Neural cell (in vitro differentiated cells): ENCODE measurements around the gene WWTR1. TPM values are rescaled to one million over a fixed set of nuclear protein-coding genes. Genes with fewer than 3 reads are reported as not detected.

Source experiments
- H2AFZ ChIP-seq: fragments of 200-600, 300-800 bp; sonication (generic), shearing (Covaris generic); 2 replicates; pipeline ENCODE4 v1.6.0; 2014; ENCODE audit warnings: low read depth, mild to moderate bottlenecking, antibody characterized with exemption, low read length, moderate library complexity
- H3F3A ChIP-seq: fragments of 200-600 bp; shearing (Covaris generic); 2 replicates; pipeline ENCODE4 v1.6.1; 2016; ENCODE audit warnings: mild to moderate bottlenecking, moderate library complexity, mixed read lengths, antibody characterized with exemption, low read length; ENCODE audit not compliant: insufficient read depth, poor library complexity, severe bottlenecking
- H3K27ac ChIP-seq: fragments of 200-600, 300-800 bp; sonication (generic), shearing (Covaris generic); 2 replicates; pipeline ENCODE4 v1.5.1; 2014; ENCODE audit warnings: mild to moderate bottlenecking, low read length, moderate library complexity
- H3K27me3 ChIP-seq: fragments of 300-800, 200-600 bp; sonication (generic), shearing (Covaris generic); 2 replicates; pipeline ENCODE4 v1.6.0; 2014; ENCODE audit warnings: mild to moderate bottlenecking, low read depth, low read length, moderate library complexity; ENCODE audit not compliant: insufficient read depth
- H3K36me3 ChIP-seq: fragments of 300-800, 200-600 bp; sonication (generic), shearing (Covaris generic); 2 replicates; pipeline ENCODE4 v1.5.1; 2014; ENCODE audit warnings: mild to moderate bottlenecking, antibody characterized with exemption, low read length, moderate library complexity; ENCODE audit not compliant: insufficient read depth
- H3K4me2 ChIP-seq: fragments of 300-800, 200-600 bp; sonication (generic), shearing (Covaris generic); 2 replicates; pipeline ENCODE4 v1.6.0; 2014; ENCODE audit warnings: mild to moderate bottlenecking, low read length
- H3K4me3 ChIP-seq: fragments of 300-800, 200-600 bp; sonication (generic), shearing (Covaris generic); 2 replicates; pipeline ENCODE4 v1.5.1; 2014; ENCODE audit warnings: mild to moderate bottlenecking, low read length, moderate library complexity
- H3K79me2 ChIP-seq: fragments of 200-600 bp; shearing (Covaris generic); replicated peaks from 2 replicates; pipeline ENCODE4 v1.6.0; 2014; ENCODE audit warnings: mild to moderate bottlenecking, low read length, moderate library complexity; ENCODE audit not compliant: insufficient read depth
- H3K9ac ChIP-seq: fragments of 300-800, 200-600 bp; sonication (generic), shearing (Covaris generic); 2 replicates; pipeline ENCODE4 v1.6.1; 2016; ENCODE audit warnings: mild to moderate bottlenecking, low read length, mixed read lengths
- H3K9me2 ChIP-seq: fragments of 200-600 bp; shearing (Covaris generic); 2 replicates; pipeline ENCODE4 v1.6.1; 2016; ENCODE audit warnings: mild to moderate bottlenecking, low read length, mixed read lengths; ENCODE audit not compliant: insufficient read depth
- H3K9me3 ChIP-seq: fragments of 200-600, 300-800 bp; sonication (generic), shearing (Covaris generic); 2 replicates; pipeline ENCODE4 v1.6.1; 2016; ENCODE audit warnings: mild to moderate bottlenecking, mixed run types, low read length, moderate library complexity, mixed read lengths
- H4K20me1 ChIP-seq: fragments of 200-600 bp; shearing (Covaris generic); 2 replicates; pipeline ENCODE4 v1.6.1; 2016; ENCODE audit warnings: mild to moderate bottlenecking, mixed run types; ENCODE audit not compliant: insufficient read depth
- CTCF ChIP-seq: fragments of 450-650 bp; IDR thresholded peaks from 2 replicates; pipeline ENCODE4 v1.5.1; 2014; ENCODE audit warnings: antibody characterized with exemption, mild to moderate bottlenecking, moderate library complexity; ENCODE audit not compliant: poor library complexity, severe bottlenecking
- EP300 ChIP-seq: fragments of 450-650 bp; conservative IDR thresholded peaks from 2 replicates; pipeline ENCODE4 v1.6.1; 2014; ENCODE audit warnings: antibody characterized with exemption, mild to moderate bottlenecking, moderate library complexity; ENCODE audit not compliant: poor library complexity, severe bottlenecking
- EZH2 ChIP-seq: fragments of 200-600, 300-800 bp; shearing (Covaris generic), sonication (generic); IDR thresholded peaks from 2 replicates; pipeline ENCODE4 v1.6.1; 2014; ENCODE audit warnings: antibody characterized with exemption, low read length, borderline replicate concordance, mild to moderate bottlenecking; ENCODE audit not compliant: insufficient read depth, poor library complexity, severe bottlenecking
- MXI1 ChIP-seq: fragments of 450-650 bp; conservative IDR thresholded peaks from 2 replicates; pipeline ENCODE4 v1.6.1; 2014; ENCODE audit warnings: antibody characterized with exemption, mild to moderate bottlenecking; ENCODE audit not compliant: poor library complexity, severe bottlenecking
- POLR2AphosphoS5 ChIP-seq: IDR thresholded peaks from 2 replicates; pipeline ENCODE4 v1.6.1; 2012
- RAD21 ChIP-seq: fragments of 450-650 bp; conservative IDR thresholded peaks from 2 replicates; pipeline ENCODE4 v1.6.1; 2014; ENCODE audit warnings: antibody characterized with exemption, mild to moderate bottlenecking, moderate library complexity
- SMC3 ChIP-seq: fragments of 450-650 bp; conservative IDR thresholded peaks from 2 replicates; pipeline ENCODE4 v1.6.1; 2014; ENCODE audit warnings: antibody characterized with exemption, mild to moderate bottlenecking, moderate library complexity; ENCODE audit not compliant: poor library complexity
- TAF1 ChIP-seq: IDR thresholded peaks from 2 replicates; pipeline ENCODE4 v1.6.1; 2012; ENCODE audit warnings: low read depth
- polyA plus RNA-seq: library from polyadenylated mRNA; depleted of rRNA; stranded (reverse); fragments of >200 nt; gene quantifications from 2 replicates; pipeline ENCODE4 v1.2.3, GENCODE V29; 2014
- TF ChIP-seq, protein P1 (sequence below): IDR thresholded peaks from 2 replicates; pipeline ENCODE4 v1.6.1; 2012; ENCODE audit warnings: borderline replicate concordance

WWTR1 gene
- polyA plus RNA-seq, 1 donor from 2014 or later: 0.97 TPM

DNA sequence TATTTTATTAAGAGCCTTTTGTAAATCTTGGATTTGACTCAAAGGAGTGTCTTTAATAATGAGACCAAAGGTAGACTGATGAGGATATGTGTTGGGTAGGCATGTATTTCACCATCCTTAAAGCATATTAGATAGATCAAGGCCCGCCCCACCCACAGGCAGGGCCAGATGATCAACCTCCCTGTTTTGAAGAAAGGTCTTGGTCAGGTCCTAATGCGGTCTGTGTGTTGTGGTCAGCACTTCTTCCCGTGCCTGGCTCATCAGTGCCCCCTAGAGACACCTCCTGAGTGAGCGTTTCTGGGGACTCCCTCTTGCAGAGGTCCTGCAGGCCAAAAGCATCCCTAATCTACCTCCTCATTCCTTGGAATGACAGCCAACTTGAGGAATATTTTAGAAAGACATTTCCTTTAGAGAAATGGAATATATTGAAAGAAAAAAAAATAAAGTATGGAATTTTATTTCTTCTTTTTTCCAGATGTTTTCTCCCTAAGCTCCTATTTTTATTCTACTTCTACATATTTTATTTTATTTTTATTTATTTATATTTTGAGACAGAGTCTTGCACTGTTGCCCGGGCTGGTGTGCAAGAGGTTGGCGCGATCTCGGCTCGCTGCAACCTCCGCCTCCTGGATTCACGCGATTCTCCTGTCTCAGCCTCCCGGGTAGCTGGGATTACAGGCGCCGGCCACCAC, 177.4 kb downstream of the WWTR1 start:
- no peak overlapping the region for H2AFZ ChIP-seq
- H3K9ac ChIP-seq: no peak overlapping the region
- H3F3A ChIP-seq: no peaks in the 10 kb centered on the region
- H3K4me3 ChIP-seq: no peak overlapping the region
- no peaks in the 10 kb centered on the region for H4K20me1 ChIP-seq
- no peaks in the 10 kb centered on the region for H3K27me3 ChIP-seq
- no peaks in the 10 kb centered on the region for H3K79me2 ChIP-seq
- H3K4me2 ChIP-seq: no peak overlapping the region
- H3K27ac ChIP-seq: no peak overlapping the region
- H3K9me2 ChIP-seq: no peaks in the 10 kb centered on the region
- H3K9me3 ChIP-seq: no peaks in the 10 kb centered on the region
- TF ChIP-seq POLR2AphosphoS5: no peak
- no peak for TF ChIP-seq MXI1
- no peak for TF ChIP-seq EZH2
- TF ChIP-seq, protein P1, sequence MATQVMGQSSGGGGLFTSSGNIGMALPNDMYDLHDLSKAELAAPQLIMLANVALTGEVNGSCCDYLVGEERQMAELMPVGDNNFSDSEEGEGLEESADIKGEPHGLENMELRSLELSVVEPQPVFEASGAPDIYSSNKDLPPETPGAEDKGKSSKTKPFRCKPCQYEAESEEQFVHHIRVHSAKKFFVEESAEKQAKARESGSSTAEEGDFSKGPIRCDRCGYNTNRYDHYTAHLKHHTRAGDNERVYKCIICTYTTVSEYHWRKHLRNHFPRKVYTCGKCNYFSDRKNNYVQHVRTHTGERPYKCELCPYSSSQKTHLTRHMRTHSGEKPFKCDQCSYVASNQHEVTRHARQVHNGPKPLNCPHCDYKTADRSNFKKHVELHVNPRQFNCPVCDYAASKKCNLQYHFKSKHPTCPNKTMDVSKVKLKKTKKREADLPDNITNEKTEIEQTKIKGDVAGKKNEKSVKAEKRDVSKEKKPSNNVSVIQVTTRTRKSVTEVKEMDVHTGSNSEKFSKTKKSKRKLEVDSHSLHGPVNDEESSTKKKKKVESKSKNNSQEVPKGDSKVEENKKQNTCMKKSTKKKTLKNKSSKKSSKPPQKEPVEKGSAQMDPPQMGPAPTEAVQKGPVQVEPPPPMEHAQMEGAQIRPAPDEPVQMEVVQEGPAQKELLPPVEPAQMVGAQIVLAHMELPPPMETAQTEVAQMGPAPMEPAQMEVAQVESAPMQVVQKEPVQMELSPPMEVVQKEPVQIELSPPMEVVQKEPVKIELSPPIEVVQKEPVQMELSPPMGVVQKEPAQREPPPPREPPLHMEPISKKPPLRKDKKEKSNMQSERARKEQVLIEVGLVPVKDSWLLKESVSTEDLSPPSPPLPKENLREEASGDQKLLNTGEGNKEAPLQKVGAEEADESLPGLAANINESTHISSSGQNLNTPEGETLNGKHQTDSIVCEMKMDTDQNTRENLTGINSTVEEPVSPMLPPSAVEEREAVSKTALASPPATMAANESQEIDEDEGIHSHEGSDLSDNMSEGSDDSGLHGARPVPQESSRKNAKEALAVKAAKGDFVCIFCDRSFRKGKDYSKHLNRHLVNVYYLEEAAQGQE: no peak
- no peak for TF ChIP-seq SMC3
- TF ChIP-seq EP300: no peak
- no peak for TF ChIP-seq CTCF
- no peak for TF ChIP-seq TAF1
- no peak for TF ChIP-seq RAD21
- no peaks in the 10 kb centered on the region for H3K36me3 ChIP-seq

DNA sequence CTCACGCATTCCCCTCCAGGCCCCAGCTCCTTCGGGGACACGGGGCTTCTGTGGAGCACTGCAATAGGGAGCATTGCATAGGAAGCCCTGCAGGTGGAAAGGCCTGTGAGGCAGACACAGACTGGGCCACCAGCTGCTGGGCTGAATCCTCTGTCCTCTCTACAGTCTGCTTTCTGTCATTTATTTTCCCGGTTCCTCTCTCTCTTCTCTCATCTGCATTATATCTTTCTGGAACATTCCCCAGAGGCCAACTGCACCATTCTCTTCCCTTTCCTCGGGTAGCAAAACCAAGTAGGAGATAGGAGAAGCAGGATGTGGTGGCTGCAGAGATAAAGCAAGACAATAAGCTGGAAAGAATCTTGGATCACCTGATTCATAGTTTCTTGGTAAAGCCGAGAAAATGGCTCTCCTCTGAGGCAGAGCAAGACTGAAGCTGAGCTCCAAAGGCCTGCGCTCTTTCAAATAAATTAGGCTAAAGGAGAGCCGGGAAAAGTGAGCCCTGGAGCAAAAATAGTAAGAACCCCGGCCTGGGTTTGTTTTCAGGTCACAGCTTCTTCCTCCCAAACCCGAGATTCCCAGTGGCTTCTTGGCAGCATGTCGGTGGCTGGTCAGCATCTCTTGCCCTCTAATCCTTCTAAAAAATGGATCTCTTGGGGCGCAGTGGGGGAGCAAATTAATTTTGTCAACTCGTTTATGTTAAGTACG, 178.1 kb downstream of the WWTR1 start:
- no peaks in the 10 kb centered on the region for H4K20me1 ChIP-seq
- no peak overlapping the region for H2AFZ ChIP-seq
- no peak overlapping the region for H3K9ac ChIP-seq
- H3K4me3 ChIP-seq: no peak overlapping the region
- H3K36me3 ChIP-seq: no peaks in the 10 kb centered on the region
- H3K79me2 ChIP-seq: no peaks in the 10 kb centered on the region
- TF ChIP-seq EZH2: no peak
- TF ChIP-seq CTCF: no peak
- TF ChIP-seq EP300: no peak
- TF ChIP-seq SMC3: no peak
- TF ChIP-seq RAD21: no peak
- no peak for TF ChIP-seq TAF1
- no peak for TF ChIP-seq MXI1
- H3K27me3 ChIP-seq: no peaks in the 10 kb centered on the region
- H3K9me3 ChIP-seq: no peaks in the 10 kb centered on the region
- H3K27ac ChIP-seq: no peak overlapping the region
- no peak overlapping the region for H3K4me2 ChIP-seq
- no peaks in the 10 kb centered on the region for H3F3A ChIP-seq
- H3K9me2 ChIP-seq: no peaks in the 10 kb centered on the region
